HG03460 (cell line): ENCODE measurements around the gene ALKBH6.
A peak's percentile ranks its signal among the peaks of the same experiment; 100 is the strongest.
"Not testable (repeated sequence)": the region's sequence is repeated elsewhere in the genome, so short reads cannot be mapped to it uniquely, and the experiment has no call there.

Source experiments
- ATAC-seq: cut with Tn5 transposase; IDR thresholded peaks from one replicate; pipeline ENCODE4 v1.9.1; 2021; ENCODE audit not compliant: unreplicated experiment

The ALKBH6 gene

DNA sequence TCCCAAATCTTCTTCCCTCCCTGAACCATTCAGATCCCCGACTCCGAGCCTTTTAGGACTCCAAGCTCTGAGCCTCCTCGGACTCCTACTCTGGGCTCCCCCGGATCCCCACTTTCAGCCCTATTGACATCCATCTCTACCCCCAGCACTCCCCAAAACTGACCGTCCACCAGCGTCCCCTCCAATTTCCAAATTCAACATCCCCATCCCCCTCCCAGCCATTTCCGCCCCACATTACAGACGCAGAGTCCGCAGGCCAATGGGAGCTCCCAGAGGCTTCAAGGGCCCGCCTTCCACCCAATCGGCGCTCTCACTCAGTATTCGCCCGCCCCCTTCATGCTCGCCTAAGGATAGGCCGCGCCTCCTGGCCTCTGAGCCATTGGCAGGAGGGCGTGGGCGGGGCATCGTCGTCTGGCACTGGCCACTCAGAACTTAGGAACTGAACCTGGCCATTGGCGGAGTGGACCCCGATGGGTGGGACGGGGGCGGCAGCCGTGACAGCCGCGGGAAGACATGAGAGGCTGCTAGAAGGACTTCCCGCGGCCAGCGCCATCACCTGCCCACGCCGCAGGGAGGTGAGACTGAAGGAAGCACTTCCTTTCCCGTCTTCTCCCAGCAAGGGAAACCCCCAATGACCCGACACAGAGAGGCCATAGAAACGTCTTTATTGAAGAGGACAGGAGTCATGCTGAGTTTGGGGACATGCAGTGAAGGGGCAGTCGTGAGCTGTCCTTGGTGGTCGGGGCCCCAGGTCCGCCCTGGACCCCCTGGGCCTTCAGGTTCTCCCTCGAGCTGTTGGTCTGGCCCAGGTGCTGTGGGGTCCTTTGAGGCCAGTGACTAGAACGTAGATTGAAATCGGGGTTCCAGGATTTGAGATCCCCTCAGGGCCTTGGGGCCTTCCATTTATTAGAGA lies at the start of gene ALKBH6:
TSS of gene ALKBH6 (minus strand) at position 202 of the 913 bp plus-strand sequence. CDS start 816 bp downstream, outside the sequence.
- ATAC-seq: peak; percentile 95

DNA sequence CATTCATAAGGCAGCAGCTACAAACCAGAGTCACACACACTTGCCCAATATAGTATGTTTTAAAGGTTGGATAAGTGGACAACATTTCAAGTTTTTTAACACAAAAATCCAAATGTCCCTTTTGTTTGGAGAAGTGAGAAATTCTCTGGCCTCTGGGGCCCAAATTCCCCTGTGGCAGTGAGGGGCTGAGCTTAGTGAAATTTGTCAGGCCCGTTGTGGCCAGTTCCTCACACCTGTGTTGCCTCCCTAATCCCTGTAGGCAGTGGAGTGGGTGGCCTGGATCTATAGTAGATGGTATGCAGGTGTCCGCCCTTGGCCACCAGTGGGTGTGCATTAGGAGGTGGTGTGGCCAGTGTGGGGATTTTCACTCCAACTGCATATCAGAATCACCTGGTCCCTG lies 47.4 kb upstream of the ALKBH6 start:
- no peak for ATAC-seq

DNA sequence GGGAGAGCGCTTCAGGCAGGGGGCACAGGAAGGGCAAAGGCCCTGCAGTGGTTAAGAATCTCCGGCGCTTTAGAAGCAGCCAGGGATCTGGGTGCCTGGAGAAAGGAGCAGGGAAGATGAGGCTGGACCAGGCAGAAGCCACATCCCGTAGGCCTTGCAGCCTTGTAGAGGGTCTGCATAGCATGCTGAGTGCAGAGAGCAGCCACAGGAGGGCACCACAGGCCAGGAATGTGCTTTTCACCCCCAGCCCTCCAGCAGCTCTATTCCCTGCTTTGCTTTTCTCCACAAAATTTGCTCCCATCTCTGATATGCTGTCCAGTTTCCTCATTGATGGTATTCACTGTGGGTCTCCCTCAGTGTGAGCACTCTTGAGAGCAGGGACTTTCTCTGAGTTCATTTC lies 46.4 kb upstream of the ALKBH6 start:
- no peak for ATAC-seq

DNA sequence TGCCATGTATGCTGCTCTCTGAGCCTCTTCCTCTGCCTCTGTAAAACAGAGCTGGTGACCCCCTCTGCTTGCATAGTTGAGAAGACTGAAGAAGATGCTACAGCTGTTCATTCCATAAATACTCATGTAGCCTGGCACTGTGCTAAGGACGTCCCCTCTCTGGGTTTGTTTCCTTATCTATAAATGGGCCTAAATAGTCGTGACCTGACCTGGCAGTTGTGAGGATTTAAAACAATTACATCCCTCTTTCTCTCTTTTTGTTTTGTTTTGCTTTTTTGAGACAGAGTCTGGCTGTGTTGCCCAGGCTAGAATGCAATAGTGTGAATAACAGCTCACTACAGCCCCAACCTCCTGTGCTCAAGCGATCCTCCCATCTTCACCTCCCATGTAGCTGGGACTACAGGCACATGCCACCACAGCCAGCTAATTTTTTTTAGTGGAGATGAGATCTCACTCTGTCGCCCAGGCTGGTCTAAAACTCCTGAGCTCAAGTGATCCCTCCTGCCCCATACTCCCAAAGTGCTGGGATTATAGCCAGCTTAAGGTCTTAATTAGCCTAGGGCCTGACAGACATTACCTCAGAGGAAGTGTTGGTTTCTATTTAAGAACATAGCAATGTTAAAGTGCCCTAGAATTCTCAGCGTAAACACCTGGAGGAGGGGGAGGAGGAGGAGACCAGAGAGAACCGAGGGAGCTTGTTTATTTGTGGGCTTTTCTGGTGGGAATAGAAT lies 45.3 kb upstream of the ALKBH6 start:
- ATAC-seq: no peak

DNA sequence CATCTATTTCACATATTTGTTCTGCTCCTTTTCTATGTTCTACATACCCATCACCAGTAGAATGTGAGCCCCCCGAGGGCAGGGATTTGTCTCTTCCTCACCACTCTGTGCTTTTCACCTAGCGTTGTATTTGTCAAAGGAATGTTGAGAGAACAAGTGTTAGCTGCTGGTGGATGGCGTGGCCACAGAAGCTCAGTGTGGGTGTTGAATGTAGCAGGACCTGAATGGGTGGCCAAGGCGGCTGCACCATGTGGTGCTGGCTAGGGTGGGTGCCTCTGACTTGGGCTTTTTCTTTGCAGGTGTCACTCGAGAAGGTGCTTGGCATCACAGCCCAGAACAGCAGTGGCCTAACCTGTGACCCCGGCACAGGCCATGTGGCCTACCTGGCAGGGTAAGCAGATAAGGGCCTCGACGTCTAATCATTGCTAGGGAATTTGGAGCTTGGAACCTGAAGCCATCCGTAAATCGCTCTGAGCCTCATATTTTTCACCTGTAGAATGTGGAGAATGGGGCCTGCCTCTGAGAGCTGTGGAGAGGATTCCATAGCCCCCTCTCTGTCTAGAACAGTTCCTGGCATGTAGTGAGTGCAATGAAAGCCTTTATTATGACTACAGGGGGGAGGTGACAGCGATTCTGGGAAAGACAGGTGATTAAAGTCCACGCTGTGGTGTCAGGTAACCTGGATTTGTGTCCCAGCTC lies 44.6 kb upstream of the ALKBH6 start:
- no peak for ATAC-seq

DNA sequence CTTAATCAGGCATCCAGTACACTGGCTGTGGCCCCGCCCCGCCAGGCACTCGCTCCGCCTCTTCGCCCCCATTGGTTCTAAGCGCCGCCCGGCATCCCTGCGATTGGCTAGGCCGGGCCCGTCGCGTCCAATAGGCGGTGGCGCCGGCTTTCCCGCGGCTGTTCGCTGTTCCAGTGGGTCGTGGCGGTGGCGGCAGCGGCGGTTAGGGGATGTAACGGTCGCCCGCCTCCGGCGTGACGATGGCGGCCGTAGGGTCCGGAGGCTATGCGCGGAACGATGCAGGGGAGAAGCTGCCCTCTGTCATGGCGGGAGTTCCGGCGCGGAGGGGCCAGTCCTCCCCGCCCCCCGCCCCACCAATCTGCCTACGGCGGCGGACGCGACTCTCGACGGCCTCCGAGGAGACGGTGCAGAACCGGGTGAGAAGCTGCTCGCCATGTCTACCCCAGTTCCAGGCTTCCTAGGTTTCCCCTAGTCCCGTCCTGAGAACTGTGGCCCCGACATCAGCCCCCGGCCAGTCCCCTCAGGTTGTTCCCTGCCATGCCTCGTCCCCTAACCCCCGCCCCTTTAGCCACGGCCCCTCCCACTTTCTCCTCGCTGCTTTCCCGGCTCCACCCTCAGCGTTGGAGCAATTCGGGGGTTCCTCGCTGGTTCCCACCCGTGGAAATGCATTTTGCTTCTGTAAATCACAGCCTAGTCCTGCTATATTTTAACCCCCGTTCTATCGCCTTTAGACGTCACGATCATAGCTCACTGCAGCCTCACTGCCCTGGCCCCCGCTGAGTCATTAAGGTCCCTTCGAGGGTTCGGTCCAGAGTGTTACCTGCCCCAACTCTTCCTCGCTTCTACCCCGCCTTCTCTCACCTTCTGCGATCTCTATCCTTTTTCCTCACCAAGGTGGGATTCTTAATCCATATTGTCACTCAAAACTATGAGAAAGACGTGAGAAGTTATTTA lies 41.0 kb upstream of the ALKBH6 start, which contains the start of gene WDR62:
TSS of gene WDR62 (plus strand) at position 165 of the 954 bp plus-strand sequence. CDS start at position 240, 75 bp downstream.
- peak; percentile 61 for ATAC-seq

DNA sequence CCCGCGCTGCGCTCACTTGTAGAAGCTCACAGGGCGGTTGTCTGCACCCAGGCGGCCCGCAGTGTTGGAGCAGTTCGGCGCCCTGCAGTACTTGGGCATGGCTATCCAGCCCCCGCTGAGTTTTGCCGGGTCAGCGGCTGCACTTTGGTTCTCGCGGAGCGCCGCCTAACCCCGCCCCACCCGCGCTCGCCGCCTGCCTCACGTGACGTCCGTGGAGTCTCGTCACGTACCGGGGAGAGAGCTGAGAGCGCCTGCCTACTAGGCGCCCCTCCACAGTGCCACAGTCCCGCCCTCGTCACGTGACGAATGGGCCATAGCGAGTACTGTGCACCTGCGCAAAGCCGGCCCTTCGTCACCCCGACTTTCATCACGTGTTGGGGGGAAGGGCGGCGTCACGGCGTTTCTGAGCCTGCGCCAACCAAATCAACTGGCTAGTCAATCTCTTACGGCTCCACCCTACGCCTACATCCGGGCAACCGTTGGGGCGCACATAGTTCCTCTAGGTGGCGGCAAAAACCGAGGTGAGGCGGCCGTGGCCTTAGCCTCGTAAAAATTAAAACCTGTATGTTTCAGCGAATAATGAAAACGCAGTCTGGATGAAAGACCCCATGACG lies 40.2 kb upstream of the ALKBH6 start, which contains the start of gene THAP8:
TSS of gene THAP8 (minus strand) at position 167 of the 614 bp plus-strand sequence. CDS start at position 99, 68 bp downstream.
- peak; percentile 80 for ATAC-seq

DNA sequence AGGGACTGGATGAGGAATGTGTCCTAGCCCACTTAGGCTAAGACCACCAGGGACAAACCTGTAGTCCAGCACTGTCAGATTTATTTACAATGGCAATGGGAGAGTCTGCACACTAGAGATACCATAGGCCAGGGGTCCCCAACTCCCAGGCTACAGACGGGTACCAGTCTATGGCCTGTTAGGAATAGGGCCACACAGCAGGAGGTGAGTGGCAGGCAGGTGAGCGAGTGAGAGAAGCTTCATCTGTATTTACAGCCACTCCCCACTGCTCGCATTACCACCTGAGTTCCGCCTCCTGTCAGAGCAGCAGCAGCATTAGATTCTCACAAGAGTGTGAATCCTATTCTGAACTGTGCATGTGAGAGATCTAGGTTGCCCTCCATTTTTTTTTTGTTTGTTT lies 37.6 kb upstream of the ALKBH6 start:
- ATAC-seq: no peak

DNA sequence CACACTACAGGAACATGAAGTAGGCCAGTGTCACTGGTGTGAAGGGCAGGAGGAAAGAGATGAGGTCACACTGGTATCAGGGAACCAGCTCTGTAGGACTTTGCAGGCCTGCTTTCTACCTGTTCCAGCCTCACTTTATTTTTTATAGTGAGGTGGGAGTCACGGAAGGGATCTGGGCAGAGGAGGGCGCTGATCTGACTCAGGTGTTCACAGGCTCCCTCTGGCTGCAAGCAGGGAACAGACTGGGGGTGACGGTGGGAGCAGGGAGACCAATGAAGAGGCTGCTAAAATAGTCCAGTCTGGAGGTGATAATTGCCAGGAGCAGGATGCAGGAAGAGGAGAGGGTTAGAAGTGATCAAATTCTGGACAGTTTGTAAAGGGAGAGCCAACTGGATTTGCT lies 37.2 kb upstream of the ALKBH6 start:
- no peak for ATAC-seq

DNA sequence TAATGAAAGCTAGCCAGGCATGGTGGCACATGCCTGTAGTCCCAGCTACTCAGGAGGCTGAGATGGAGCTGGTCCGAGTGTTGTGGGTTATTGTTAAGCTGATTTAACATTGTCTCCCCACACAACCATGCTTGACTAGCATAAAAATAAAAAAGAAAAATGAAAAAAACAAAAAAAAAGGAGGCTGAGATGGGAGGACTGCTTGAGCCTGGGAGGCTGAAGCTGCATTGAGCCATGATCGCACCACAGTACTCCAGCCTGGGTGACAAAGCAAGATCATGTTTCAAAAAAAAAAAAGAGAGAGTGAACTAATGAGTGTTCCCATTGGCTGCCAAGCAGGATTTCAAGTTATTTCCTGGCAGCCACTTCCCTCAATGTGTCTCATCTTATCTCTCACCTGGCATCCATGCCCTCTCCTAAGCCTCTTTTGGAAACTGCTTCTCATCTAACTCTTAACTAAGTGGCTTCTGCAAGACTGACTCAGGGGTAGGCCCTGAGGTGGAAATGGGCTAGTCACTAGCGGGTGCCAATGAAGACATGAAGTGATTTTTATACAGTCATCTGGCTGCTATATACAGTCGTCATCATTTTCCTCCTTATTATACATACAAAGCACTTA lies 35.2 kb upstream of the ALKBH6 start:
- ATAC-seq: no peak

DNA sequence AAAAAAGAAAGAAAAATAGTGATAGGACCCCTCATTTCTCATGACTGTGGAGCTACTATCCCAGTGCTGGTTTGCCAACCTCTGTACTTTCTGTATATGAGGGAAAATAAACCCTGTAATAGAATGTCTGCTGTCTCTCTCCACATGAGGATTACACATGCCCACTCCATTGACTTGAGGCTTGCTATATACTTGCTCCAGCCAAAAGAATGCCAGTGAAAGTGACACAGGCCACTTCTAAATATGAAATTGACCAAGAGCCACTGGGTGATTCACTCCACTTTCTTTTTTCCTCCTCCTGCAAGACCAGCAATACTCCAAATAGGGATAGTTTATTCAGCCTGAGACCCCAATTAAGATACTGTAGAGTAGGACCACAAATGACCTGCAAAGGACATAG lies 33.8 kb upstream of the ALKBH6 start:
- no peak for ATAC-seq

DNA sequence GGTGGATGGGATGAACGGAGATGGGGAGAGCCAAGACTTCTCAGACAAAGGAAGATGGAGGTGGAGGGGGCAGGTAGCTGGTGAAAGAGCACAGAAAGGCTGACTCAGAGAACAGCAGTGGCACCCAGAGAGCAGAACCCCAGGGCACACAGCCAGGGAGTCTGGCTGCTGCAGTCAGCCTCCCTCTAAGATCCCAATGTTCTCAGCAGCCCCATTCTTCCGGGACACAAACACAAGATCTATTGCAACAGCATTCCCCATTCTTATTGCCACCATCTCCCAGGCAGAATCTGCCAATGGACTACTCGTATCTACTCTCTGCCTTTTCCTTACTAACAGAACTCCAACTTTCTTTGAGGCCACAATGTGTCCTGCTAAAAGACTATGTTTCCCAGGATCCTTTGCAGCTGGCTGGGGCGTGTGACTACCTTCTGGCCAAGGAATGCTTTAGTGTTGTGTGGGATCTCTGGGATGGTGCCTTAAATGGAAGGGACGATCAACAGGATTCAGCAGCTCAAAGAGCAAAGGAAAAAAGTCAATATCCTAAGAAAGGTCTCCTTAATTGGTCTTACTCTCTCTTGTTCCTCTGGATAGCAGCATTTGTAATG lies 32.5 kb upstream of the ALKBH6 start:
- no peak for ATAC-seq

DNA sequence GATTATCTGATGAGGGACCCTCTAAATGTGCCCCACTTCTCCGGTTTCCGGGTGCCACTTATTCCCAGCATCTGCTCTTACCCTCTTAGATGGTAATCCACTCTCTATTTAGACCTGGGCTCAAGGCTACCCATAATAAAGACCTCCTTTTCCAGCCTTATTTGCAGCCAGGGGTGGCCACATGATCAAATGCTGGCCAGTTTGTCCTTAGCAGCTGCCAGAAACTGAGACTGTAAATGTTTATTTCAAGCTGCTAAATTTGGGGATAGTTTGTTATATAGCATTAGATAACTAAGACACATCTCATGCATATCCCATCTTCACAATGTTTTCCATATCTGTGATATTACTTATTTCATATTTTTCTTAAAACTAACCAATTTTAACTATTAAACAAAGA lies 29.9 kb upstream of the ALKBH6 start:
- no peak for ATAC-seq

DNA sequence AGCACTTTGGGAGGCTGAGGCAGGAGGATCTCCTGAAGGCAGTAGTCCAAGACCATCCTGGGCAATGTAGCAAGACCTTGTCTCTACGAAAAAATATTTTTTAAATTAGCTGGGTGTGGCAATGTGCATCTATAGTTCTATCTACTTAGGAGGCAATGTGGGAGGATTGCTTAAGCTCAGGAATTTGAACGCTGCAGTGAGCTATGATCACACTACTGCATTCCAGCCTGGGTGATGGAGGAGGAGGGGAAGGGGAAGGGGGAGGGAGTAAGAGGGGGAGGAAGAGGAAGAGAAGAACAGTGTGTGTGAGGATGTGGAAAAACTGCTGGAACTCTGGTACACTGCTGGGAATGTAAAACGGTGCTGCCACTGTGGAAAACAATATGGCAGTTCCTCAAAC lies 27.8 kb upstream of the ALKBH6 start:
- ATAC-seq: no peak

DNA sequence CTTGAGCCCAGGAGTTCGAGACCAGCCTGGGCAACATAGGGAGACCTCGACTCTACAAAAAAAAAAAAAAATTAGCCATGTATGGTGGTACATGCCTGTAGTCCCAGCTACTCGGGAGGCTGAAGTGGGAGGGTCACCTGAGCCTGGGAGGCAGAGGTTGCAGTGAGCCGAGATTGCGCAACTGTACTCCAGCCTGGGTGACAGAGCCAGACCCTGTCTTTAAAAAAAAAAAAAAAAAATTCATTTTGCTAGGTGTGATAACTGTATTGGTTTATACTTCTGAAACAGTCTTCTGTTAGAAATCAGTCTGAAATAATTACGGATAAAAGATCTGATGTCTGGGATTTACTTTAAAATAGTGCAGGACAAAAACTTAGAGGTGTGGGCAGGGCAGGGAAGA lies 27.1 kb upstream of the ALKBH6 start:
- not testable (repeated sequence) for ATAC-seq

DNA sequence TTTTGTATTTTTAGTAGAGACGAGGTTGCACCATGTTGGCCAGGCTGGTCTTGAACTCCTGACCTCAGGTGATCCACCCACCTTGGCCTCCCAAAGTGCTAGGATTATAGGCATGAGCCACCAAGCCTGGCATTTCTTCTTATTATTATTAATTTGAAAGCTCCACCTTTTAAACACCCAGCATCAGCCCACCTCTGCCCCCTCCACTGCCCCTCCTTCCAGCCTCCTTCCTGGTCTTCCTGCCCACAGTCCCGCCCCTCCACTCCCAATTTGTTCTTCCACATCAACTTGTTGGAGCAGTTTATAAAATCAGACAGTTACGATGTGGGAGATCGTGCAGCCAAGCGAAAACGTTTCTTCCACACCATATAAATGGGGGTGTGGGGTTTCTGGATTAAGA lies 26.5 kb upstream of the ALKBH6 start:
- no peak for ATAC-seq

DNA sequence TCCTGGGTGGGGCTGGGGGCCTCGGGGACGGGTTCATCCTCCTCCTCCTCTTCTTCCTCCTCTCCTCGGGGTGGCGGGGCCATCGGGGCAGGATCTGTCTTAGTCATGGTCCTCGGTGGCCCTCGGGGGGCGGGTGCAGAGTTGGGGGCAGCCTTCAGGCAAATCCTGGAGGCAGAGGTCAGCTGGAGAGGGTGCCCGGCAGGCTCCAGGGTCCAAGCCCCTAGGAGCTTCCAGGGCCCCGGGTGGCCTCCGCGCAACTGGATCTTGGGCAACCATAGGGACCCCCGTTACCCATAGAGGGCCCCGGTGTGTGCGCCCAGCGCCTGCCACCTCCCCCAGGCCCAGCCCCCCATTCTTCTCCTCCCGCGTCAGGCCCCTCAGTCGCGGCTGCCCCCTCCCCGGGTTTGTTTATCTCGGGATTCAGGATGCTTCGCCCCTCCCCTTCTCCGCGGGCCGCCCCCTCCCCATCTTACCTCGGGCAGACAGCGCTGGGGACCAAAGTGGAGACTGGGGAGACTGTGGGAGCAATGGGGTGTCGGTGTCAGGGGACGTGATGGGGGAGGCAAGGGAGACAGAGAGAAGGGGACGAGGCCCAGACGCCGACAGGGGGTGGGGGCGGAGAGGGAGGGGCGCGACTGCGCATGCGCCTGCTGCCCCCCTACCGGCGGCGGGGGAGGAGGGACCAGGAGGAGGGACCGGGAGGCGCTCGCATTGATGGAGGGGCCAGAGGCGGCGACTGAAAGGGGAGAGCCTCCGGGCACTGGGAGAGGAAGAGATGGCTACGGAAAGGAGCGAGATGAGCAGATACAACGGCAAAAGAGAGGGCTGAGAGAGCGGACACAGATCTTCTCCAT lies 18.5 kb upstream of the ALKBH6 start, which contains the start of gene CLIP3:
TSS of gene CLIP3 (minus strand) at position 623 of the 854 bp plus-strand sequence. CDS start at position 107, 516 bp downstream.
- ATAC-seq: no peak

DNA sequence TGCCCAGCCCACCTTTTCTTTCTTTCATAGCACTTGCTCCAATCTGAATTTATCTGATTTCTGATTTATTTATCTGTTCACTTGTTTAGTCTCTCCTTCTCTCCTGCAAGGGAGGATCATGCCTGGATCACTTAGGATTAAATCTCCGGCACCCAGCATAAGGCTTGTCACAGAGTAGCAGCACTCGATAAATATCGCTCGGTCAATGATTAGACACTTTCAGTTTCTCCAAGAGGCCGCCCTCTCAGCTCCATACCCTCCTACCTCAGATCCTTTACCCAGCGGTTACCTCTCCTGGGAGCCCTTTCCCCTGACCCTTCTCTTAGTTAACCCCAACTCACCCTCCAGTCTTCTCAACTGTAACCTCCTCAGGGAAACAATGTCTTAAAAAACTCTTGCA lies 17.3 kb upstream of the ALKBH6 start:
- no peak for ATAC-seq
